Vein endothelial cell (primary cell): Measurements from ENCODE around the gene DNAH10. TPM values are rescaled to one million over a fixed set of nuclear protein-coding genes. Genes with fewer than 3 reads are reported as not detected.

ENCODE experiments used
- small RNA-seq: library from RNA; depleted of rRNA; stranded (forward); fragments of <200 nt; gene quantifications from one replicate; pipeline ENCODE3, GENCODE V24; 2012
- total RNA-seq: library from RNA; depleted of rRNA; stranded (reverse); fragments of >200 nt; gene quantifications from 2 replicates; pipeline ENCODE4 v1.2.3, GENCODE V29; 2012

DNAH10 gene, protein sequence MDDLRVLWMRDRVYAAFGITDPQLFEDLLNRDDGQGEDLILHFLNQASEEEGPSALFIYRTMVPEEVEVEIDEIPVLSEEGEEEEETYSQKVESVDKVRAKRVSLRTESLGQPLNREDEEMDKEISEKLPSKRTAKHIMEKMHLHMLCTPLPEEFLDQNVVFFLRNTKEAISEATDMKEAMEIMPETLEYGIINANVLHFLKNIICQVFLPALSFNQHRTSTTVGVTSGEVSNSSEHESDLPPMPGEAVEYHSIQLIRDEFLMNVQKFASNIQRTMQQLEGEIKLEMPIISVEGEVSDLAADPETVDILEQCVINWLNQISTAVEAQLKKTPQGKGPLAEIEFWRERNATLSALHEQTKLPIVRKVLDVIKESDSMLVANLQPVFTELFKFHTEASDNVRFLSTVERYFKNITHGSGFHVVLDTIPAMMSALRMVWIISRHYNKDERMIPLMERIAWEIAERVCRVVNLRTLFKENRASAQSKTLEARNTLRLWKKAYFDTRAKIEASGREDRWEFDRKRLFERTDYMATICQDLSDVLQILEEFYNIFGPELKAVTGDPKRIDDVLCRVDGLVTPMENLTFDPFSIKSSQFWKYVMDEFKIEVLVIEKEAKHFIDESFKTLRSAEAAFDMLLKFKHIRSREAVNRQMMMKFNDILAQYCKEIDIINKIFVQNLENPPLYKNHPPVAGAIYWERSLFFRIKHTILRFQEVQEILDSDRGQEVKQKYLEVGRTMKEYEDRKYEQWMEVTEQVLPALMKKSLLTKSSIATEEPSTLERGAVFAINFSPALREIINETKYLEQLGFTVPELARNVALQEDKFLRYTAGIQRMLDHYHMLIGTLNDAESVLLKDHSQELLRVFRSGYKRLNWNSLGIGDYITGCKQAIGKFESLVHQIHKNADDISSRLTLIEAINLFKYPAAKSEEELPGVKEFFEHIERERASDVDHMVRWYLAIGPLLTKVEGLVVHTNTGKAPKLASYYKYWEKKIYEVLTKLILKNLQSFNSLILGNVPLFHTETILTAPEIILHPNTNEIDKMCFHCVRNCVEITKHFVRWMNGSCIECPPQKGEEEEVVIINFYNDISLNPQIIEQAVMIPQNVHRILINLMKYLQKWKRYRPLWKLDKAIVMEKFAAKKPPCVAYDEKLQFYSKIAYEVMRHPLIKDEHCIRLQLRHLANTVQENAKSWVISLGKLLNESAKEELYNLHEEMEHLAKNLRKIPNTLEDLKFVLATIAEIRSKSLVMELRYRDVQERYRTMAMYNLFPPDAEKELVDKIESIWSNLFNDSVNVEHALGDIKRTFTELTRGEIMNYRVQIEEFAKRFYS (N-terminal part only)
- total RNA-seq: under 0.01 TPM in 2 replicates

DNA sequence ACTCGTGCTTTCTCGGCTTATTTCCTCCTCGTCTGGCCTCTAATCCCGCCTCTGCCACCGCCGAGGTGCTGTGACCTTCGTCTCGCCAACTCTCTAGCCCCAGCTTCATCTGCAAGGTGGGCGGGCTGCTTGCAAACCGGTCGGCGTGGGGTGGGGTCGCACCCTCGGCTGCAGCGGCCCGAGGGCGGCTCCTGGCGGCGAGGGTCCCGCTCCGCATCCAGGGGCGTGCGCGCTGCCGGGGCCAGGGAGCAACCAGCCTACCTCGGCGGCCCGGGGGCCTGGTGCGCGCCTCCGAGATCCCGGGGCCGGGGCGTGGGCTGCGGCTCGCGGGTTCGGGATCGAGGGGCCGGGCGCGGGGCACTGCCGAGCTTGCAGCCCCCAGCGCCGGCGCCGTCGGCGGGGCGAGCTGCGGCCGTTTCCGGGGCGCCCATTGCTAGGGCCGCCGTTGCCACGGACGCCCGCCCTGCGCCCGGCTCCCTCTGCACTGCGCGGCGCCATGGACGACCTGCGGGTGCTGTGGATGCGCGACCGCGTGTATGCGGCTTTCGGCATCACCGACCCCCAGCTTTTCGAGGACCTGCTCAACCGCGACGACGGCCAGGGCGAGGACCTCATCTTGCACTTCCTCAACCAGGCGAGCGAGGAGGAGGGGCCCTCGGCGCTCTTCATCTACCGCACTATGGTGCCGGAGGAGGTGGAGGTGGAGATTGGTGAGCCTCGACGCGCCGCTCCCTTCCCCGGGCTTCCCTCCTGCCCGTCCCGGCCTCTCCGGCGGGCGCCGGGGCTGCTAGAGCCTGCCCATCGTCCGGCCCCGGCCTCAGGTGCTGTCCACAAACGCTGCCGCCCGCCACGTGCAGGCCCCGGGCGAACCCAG is at the start of gene DNAH10:
Gene DNAH10 (plus strand): TSS at position 461 of the 874 bp plus-strand sequence. CDS start 36 bp downstream, at position 497.

DNA sequence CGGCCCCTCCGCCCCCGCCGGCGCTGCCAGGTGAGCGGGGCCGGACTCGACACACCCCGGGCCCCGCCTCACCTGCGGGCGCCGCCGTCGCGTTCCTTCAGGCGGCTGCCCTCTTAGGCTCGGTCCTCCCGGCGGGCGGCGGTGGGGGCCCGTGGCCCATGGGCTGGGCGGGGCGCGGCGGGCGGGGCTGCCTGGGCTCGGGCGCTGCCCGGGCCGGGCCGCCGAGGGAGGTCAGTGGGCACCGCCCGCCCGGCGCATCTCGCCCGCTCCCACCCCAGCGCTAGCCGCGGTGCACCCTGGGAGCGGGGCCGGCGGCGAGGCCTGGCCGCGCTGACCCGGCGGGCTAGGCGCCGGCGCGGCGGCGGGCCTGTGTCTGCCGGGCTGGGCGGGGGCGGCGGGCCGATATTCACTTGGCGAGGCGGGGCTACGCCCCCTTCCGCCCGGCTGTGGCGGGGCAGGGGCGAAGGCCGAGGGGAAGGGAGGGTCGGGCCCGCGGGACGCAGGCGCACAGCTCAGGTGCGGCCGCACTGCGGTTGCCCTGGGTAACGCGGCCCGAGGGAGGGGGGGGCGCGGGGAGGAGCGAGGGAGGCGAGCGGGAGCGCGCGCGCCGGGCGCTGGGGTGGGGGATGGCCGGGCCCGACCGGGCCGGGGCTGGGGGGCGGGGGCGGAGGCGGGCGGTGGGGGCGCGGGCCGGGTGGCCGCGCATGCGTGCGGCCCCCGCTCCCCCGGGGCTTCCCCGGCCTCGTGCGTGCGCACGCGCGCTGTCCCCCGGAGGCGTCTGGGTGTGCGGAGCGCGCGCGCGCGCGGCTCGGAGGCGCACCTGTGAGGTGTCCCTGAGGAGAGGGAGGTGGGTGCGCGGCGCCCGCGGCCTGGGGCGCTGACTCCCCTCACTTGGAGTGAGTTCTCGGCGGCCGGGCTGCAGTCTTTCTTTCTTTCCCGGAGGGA is 210.6 kb downstream of the DNAH10 start, which contains the start of the genes CCDC92 and ZNF664:
Gene CCDC92 (minus strand): TSS at position 375 of the 945 bp plus-strand sequence. CDS start 28,526 bp downstream, outside the sequence.
Gene ZNF664 (plus strand): TSS at position 759 of the 945 bp plus-strand sequence. CDS start 38,930 bp downstream, outside the sequence.

Small RNA genes lying within 50 kb of the gene (small RNA-seq; reads per million reads assigned to genes)
- gene AC068790.4 (not detected), gene AC068790.6 (not detected)

Other genes with a start within 250 kb of the DNAH10 start
- gene RILPL1, start 228.6 kb upstream of the DNAH10 start, total RNA-seq: 11.8 and 18.3 TPM in 2 replicates
- gene TMED2, start 177.7 kb upstream of the DNAH10 start, total RNA-seq: 370 and 397 TPM in 2 replicates
- gene DDX55, start 160.2 kb upstream of the DNAH10 start, total RNA-seq: 22.7 and 25.2 TPM in 2 replicates
- gene EIF2B1, start 128.6 kb upstream of the DNAH10 start, total RNA-seq: 37.9 and 42.6 TPM in 2 replicates
- gene GTF2H3, start 128.5 kb upstream of the DNAH10 start, total RNA-seq: 52.3 and 56.5 TPM in 2 replicates
- 10.5 and 13.1 TPM in 2 replicates for gene TCTN2, start 91.2 kb upstream of the DNAH10 start, total RNA-seq
- 38.9 and 45.9 TPM in 2 replicates for gene ATP6V0A2, start 49.9 kb upstream of the DNAH10 start, total RNA-seq
- 12.8 and 14.0 TPM in 2 replicates for gene CCDC92, start 210.5 kb downstream of the DNAH10 start, total RNA-seq
- gene ZNF664, start 210.9 kb downstream of the DNAH10 start, total RNA-seq: 71.9 and 75.8 TPM in 2 replicates